ENCODE results near the gene IFNL2. TPM values are rescaled to one million over a fixed set of nuclear protein-coding genes. Genes with fewer than 3 reads are reported as not detected.

Gene IFNL2
- total RNA-seq, 4 donors from 2014 or later = not detected

GRCh38 chr19:39246951-39247669 lies 21.1 kb upstream of the IFNL2 start:
- no peaks in the 10 kb centered on the region for H3K36me3 ChIP-seq
- H3K27me3 ChIP-seq = peaks cover 41% of the 10 kb centered on the region
- no peaks in the 10 kb centered on the region for H3K9me3 ChIP-seq
- no peak for DNase-seq (ENCODE audit: low spot score in 2 of 2)
- peaks cover 13% of the 10 kb centered on the region for H3K4me1 ChIP-seq
- peak overlapping the region; percentile 15 for H3K4me3 ChIP-seq
- no peak for TF ChIP-seq POLR2A (IDR thresholded peaks at IDR 0.05)
- TF ChIP-seq CTCF (IDR thresholded peaks at IDR 0.05) = no peak
- TF ChIP-seq EP300 (IDR thresholded peaks at IDR 0.05) = no peak
- TF ChIP-seq POLR2AphosphoS5 (IDR thresholded peaks at IDR 0.05) = no peak
- WGBS = 12% methylated on average over 20 of the region's 42 CpGs
- H3K27ac ChIP-seq = no peak overlapping the region

- Histone ChIP-seq H3K36me3 (no peaks in the 10 kb centered on the region), H3K4me3 (peak overlapping the region; percentile 15), H3K27me3 (peaks cover 41% of the 10 kb centered on the region), H3K27ac (no peak overlapping the region), H3K9me3 (no peaks in the 10 kb centered on the region), H3K4me1 (peaks cover 13% of the 10 kb centered on the region)
- WGBS = 0% methylated on average over 7 of the region's 92 CpGs
- TF ChIP-seq EP300 (IDR thresholded peaks at IDR 0.05) = no peak
- DNase-seq (ENCODE audit: low spot score in 2 of 2) = no peak
These were observed 20.2 kb upstream of the IFNL2 start for GRCh38 chr19:39247701-39248664.

- WGBS = 77% methylated on average over 13 of the region's 13 CpGs
- H3K36me3 ChIP-seq = no peaks in the 10 kb centered on the region
- no peak for DNase-seq (ENCODE audit: low spot score in 2 of 2)
- H3K27me3 ChIP-seq = peaks cover 38% of the 10 kb centered on the region
- H3K4me3 ChIP-seq = peak within 1 kb of the TSS; percentile 15
- peaks cover 13% of the 10 kb centered on the region for H3K4me1 ChIP-seq
- no peak within 1 kb of the TSS for H3K27ac ChIP-seq
- TF ChIP-seq POLR2A (IDR thresholded peaks at IDR 0.05) (no peak), POLR2AphosphoS5 (IDR thresholded peaks at IDR 0.05) (no peak), EP300 (IDR thresholded peaks at IDR 0.05) (no peak), CTCF (IDR thresholded peaks at IDR 0.05) (no peak)
- H3K9me3 ChIP-seq = no peaks in the 10 kb centered on the region
These were observed 19.4 kb upstream of the IFNL2 start, which contains the start of gene IFNL4 for GRCh38 chr19:39248806-39249205. Gene IFNL4 (minus strand): TSS chr19:39248856.

GRCh38 chr19:39251081-39251480 lies 17.1 kb upstream of the IFNL2 start:
- no peaks in the 10 kb centered on the region for H3K9me3 ChIP-seq
- no peak for TF ChIP-seq POLR2AphosphoS5 (IDR thresholded peaks at IDR 0.05)
- no peak for TF ChIP-seq CTCF (IDR thresholded peaks at IDR 0.05)
- TF ChIP-seq EP300 (IDR thresholded peaks at IDR 0.05) = no peak
- TF ChIP-seq POLR2A (IDR thresholded peaks at IDR 0.05) = no peak
- H3K4me3 ChIP-seq = no peak overlapping the region
- no peak for DNase-seq (ENCODE audit: low spot score in 2 of 2)
- no peaks in the 10 kb centered on the region for H3K36me3 ChIP-seq
- H3K27ac ChIP-seq = no peak overlapping the region
- peaks cover 13% of the 10 kb centered on the region for H3K4me1 ChIP-seq
- WGBS = 83% methylated on average over 5 of the region's 5 CpGs
- H3K27me3 ChIP-seq = peaks cover 43% of the 10 kb centered on the region

GRCh38 chr19:39251846-39252245 lies 16.4 kb upstream of the IFNL2 start:
- TF ChIP-seq EP300 (IDR thresholded peaks at IDR 0.05) = no peak
- no peak for TF ChIP-seq POLR2A (IDR thresholded peaks at IDR 0.05)
- TF ChIP-seq POLR2AphosphoS5 (IDR thresholded peaks at IDR 0.05) = no peak
- no peak for TF ChIP-seq CTCF (IDR thresholded peaks at IDR 0.05)
- WGBS = 67% methylated on average over 3 of the region's 3 CpGs
- peaks cover 47% of the 10 kb centered on the region for H3K27me3 ChIP-seq

More at GRCh38 chr19:39251846-39252245, 16.4 kb upstream of the IFNL2 start:
- Histone ChIP-seq H3K27ac (no peak overlapping the region), H3K4me3 (no peak overlapping the region), H3K9me3 (no peaks in the 10 kb centered on the region), H3K36me3 (no peaks in the 10 kb centered on the region), H3K4me1 (peaks cover 13% of the 10 kb centered on the region)
- DNase-seq (ENCODE audit: low spot score in 2 of 2) = no peak

All from suprapubic skin (tissue), 4 donors.